Measurements from ENCODE around the gene SULT1B1.

SULT1B1 gene

DNA sequence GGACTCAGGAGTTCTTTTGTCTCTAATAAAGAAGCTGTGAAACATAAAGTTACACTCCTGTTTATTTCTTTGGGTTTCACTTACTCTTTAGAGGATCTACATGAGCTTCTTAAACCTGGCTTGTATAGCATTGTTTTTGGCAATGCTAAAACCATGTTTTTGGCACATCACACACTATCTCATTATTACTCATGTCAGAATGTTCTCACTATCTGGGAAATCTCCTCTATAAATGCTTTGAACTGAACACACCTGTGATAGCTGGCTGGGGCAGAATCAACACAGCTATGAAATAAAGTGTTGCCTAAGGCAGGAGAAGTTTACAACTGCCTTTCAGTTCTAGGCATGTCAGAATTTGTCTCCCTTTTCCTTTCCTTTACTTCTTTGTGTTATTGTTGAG is 52.6 kb downstream of the SULT1B1 start:
- Histone ChIP-seq H3K9me2 (replicated peaks; ENCODE audit: insufficient read depth, low read length) (no peaks in the 10 kb centered on the region), H3K79me2 (ENCODE audit: low read length) (no peaks in the 10 kb centered on the region), H3K27me3 (replicated peaks; ENCODE audit: insufficient read depth, low read length) (no peaks in the 10 kb centered on the region), H3F3A (ENCODE audit: insufficient read depth, low read length) (no peaks in the 10 kb centered on the region), H3K4me2 (ENCODE audit: low read depth, low read length) (no peak overlapping the region), H3K27ac (ENCODE audit: low read length) (no peak overlapping the region), H3K9ac (ENCODE audit: low read length) (no peak overlapping the region), H4K20me1 (ENCODE audit: insufficient read depth, low read length) (no peaks in the 10 kb centered on the region), H2AFZ (ENCODE audit: low read length) (no peak overlapping the region), H3K4me3 (ENCODE audit: low read length) (no peak overlapping the region), H3K9me3 (replicated peaks; ENCODE audit: insufficient read depth, low read length) (no peaks in the 10 kb centered on the region), H3K36me3 (replicated peaks; ENCODE audit: insufficient read depth, low read length) (no peaks in the 10 kb centered on the region), H3K4me1 (ENCODE audit: low read length) (no peaks in the 10 kb centered on the region)
- TF ChIP-seq, protein P1, sequence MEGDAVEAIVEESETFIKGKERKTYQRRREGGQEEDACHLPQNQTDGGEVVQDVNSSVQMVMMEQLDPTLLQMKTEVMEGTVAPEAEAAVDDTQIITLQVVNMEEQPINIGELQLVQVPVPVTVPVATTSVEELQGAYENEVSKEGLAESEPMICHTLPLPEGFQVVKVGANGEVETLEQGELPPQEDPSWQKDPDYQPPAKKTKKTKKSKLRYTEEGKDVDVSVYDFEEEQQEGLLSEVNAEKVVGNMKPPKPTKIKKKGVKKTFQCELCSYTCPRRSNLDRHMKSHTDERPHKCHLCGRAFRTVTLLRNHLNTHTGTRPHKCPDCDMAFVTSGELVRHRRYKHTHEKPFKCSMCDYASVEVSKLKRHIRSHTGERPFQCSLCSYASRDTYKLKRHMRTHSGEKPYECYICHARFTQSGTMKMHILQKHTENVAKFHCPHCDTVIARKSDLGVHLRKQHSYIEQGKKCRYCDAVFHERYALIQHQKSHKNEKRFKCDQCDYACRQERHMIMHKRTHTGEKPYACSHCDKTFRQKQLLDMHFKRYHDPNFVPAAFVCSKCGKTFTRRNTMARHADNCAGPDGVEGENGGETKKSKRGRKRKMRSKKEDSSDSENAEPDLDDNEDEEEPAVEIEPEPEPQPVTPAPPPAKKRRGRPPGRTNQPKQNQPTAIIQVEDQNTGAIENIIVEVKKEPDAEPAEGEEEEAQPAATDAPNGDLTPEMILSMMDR (IDR thresholded peaks at IDR 0.05; ENCODE audit: low read length), result no peak
- TF ChIP-seq EZH2 (optimal IDR thresholded peaks at IDR 0.05; ENCODE audit: low read depth, low read length) (no peak), EZH2phosphoT487 (IDR thresholded peaks at IDR 0.05; ENCODE audit: low read length) (no peak)
- DNase-seq, result no peak

DNA sequence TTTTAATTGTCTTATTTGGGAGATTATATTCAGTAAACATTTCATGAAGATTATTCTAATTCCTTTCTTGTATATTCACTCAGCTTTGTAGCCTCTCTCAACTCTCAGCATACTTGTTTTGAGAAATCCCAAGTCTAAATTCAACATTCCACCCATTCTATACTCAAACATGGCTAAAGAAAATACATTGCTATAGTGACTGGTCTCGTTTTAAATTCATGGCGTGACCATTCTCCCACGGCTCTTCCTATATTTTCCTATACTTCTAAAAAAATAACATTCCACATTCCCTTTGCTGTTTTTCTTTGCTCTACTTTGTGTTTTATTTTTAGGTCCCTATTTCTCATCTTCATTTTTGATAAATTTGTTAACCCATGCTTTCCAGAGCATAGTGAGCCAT is 58.2 kb downstream of the SULT1B1 start:
- H3K79me2 ChIP-seq (ENCODE audit: low read length), result no peaks in the 10 kb centered on the region
- TF ChIP-seq EZH2phosphoT487 (IDR thresholded peaks at IDR 0.05; ENCODE audit: low read length) (no peak), EZH2 (optimal IDR thresholded peaks at IDR 0.05; ENCODE audit: low read depth, low read length) (no peak)
- TF ChIP-seq, protein P1 (IDR thresholded peaks at IDR 0.05; ENCODE audit: low read length), result no peak
- H3K9me2 ChIP-seq (replicated peaks; ENCODE audit: insufficient read depth, low read length), result no peaks in the 10 kb centered on the region
- no peak overlapping the region for H2AFZ ChIP-seq (ENCODE audit: low read length)
- H4K20me1 ChIP-seq (ENCODE audit: insufficient read depth, low read length), result no peaks in the 10 kb centered on the region
- DNase-seq, result no peak
- no peak overlapping the region for H3K4me3 ChIP-seq (ENCODE audit: low read length)
- no peaks in the 10 kb centered on the region for H3K9me3 ChIP-seq (replicated peaks; ENCODE audit: insufficient read depth, low read length)
- H3K9ac ChIP-seq (ENCODE audit: low read length), result no peak overlapping the region
- no peaks in the 10 kb centered on the region; the same call in 1 of the 2 replicates for H3F3A ChIP-seq (ENCODE audit: insufficient read depth, low read length)
- no peak overlapping the region for H3K27ac ChIP-seq (ENCODE audit: low read length)
- H3K4me2 ChIP-seq (ENCODE audit: low read depth, low read length), result no peak overlapping the region
- no peaks in the 10 kb centered on the region for H3K27me3 ChIP-seq (replicated peaks; ENCODE audit: insufficient read depth, low read length)
- no peaks in the 10 kb centered on the region for H3K4me1 ChIP-seq (ENCODE audit: low read length)
- no peaks in the 10 kb centered on the region for H3K36me3 ChIP-seq (replicated peaks; ENCODE audit: insufficient read depth, low read length)

DNA sequence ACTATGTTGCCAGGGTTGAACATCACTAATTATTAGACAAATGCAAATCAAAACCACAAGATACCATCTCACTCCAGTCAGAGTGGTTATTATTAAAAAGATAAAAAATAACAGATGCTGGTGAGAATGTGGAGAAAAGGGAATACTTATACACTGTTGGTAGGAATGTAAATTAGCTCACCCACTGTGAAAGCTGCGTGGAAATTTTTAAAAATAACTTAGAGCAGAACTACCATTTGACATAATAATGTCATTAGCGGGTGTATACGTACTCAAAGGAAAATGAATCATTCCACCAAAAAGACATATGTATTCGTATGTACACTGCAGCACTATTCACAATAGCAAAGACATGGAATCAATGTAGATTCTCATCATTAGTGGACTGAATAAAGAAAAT is 58.7 kb downstream of the SULT1B1 start:
- no peak for TF ChIP-seq EZH2phosphoT487 (IDR thresholded peaks at IDR 0.05; ENCODE audit: low read length)
- no peaks in the 10 kb centered on the region for H3K36me3 ChIP-seq (replicated peaks; ENCODE audit: insufficient read depth, low read length)
- H3K27me3 ChIP-seq (replicated peaks; ENCODE audit: insufficient read depth, low read length), result no peaks in the 10 kb centered on the region
- H3K4me1 ChIP-seq (ENCODE audit: low read length), result no peaks in the 10 kb centered on the region
- H3K9ac ChIP-seq (ENCODE audit: low read length), result no peak overlapping the region
- H3K9me3 ChIP-seq (replicated peaks; ENCODE audit: insufficient read depth, low read length), result no peaks in the 10 kb centered on the region
- H3K4me3 ChIP-seq (ENCODE audit: low read length), result no peak overlapping the region
- H4K20me1 ChIP-seq (ENCODE audit: insufficient read depth, low read length), result no peaks in the 10 kb centered on the region
- no peaks in the 10 kb centered on the region for H3K9me2 ChIP-seq (replicated peaks; ENCODE audit: insufficient read depth, low read length)
- no peak for DNase-seq
- no peak overlapping the region for H3K27ac ChIP-seq (ENCODE audit: low read length)
- no peaks in the 10 kb centered on the region for H3K79me2 ChIP-seq (ENCODE audit: low read length)
- H2AFZ ChIP-seq (ENCODE audit: low read length), result no peak overlapping the region
- H3K4me2 ChIP-seq (ENCODE audit: low read depth, low read length), result no peak overlapping the region
- no peaks in the 10 kb centered on the region; the same call in 1 of the 2 replicates for H3F3A ChIP-seq (ENCODE audit: insufficient read depth, low read length)

DNA sequence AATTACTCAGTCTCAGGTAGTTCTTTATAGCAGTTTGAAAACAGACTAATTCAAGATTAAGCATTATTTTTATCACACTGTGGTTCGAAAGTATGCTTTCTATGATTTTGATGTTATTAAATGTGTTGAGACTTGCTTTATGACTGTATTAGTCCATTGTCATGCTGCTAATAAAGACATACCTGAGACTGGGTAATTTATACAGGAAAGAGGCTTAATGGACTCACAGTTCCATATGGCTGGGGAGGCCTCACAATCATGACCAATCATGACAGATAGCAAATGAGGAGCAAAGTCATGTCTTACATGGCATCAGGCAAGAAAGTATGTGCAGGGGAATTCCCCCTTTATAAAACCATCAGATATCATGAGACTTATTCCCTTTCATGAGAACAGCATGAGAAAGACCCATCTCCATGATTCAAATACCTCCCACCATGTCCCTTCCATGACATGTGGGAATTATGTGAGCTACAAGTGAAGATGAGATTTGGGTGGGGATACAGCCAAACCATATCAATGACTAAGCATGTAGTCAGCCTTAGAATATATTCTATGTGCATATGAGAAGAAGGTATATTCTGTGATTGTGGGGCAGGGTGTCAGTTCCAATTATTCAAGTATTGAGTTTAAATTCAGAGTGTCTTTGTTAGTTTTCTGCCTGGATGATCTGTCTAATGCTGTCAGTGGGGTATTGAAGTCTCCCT is 62.7 kb downstream of the SULT1B1 start:
- Histone ChIP-seq H4K20me1 (ENCODE audit: insufficient read depth, low read length) (no peaks in the 10 kb centered on the region), H3K79me2 (ENCODE audit: low read length) (no peaks in the 10 kb centered on the region), H2AFZ (ENCODE audit: low read length) (no peak overlapping the region), H3K9me2 (replicated peaks; ENCODE audit: insufficient read depth, low read length) (no peaks in the 10 kb centered on the region), H3K27ac (ENCODE audit: low read length) (no peak overlapping the region), H3F3A (ENCODE audit: insufficient read depth, low read length) (no peaks in the 10 kb centered on the region; the same call in 1 of the 2 replicates), H3K4me2 (ENCODE audit: low read depth, low read length) (no peak overlapping the region), H3K36me3 (replicated peaks; ENCODE audit: insufficient read depth, low read length) (no peaks in the 10 kb centered on the region), H3K27me3 (replicated peaks; ENCODE audit: insufficient read depth, low read length) (no peaks in the 10 kb centered on the region), H3K4me1 (ENCODE audit: low read length) (no peaks in the 10 kb centered on the region), H3K9ac (ENCODE audit: low read length) (no peak overlapping the region), H3K9me3 (replicated peaks; ENCODE audit: insufficient read depth, low read length) (no peaks in the 10 kb centered on the region), H3K4me3 (ENCODE audit: low read length) (no peak overlapping the region)
- no peak for DNase-seq
- TF ChIP-seq, protein P1 (IDR thresholded peaks at IDR 0.05; ENCODE audit: low read length), result no peak
- TF ChIP-seq EZH2 (optimal IDR thresholded peaks at IDR 0.05; ENCODE audit: low read depth, low read length) (no peak), EZH2phosphoT487 (IDR thresholded peaks at IDR 0.05; ENCODE audit: low read length) (no peak)
